ENCODE results near the gene ITGAV. TPM values are rescaled to one million over a fixed set of nuclear protein-coding genes. Genes with fewer than 3 reads are reported as not detected.

The ITGAV gene
- total RNA-seq, 1 experiment from 2014 or later = 26.9 TPM

DNA sequence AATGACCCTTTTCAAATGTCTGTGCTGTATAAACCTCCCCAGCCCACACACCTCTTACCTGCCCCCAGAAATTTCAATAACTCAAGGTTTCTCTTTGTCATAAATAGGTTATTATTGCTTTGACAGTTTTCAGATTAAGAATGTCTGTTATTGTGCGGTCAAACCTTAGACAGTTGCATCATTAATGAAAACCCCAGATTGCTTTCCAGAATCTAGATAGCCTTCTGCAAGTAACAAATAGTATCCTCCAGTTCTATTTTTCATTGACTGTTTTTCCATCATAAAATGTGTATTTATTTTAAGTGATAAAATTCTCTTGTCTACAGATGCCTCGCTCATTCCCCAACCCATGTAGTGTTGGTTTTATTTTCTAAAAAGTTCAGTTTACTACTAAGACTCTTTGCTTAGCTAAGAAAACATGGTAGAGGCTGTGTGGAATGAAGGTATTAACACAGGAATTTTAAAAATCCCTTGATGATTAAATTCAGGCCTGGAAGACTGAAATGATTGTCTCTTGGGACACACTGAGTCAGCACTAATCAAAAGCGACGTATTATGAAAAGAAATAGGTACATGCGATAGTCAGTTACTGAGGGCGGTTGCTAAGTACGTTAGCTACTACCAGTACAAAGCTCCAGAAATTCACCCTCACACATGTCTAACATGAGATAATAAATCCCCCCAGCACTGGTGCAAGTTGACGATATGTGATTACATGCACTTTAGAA is 38.4 kb upstream of the ITGAV start:
- Histone ChIP-seq H4K5ac (ENCODE audit: insufficient read length, low read depth, low read length) (no peak overlapping the region), H3K23ac (ENCODE audit: insufficient read length, low read depth, low read length) (no peak overlapping the region), H4K8ac (replicated peaks; ENCODE audit: insufficient read length, low read depth, low read length) (no peak overlapping the region), H3K27ac (ENCODE audit: insufficient read length, low read depth, low read length) (no peak overlapping the region), H3K4me2 (ENCODE audit: insufficient read depth, insufficient read length, low read length) (no peak overlapping the region), H3K4ac (ENCODE audit: low read depth, low read length) (no peak overlapping the region), H2BK12ac (ENCODE audit: insufficient read length, low read depth, low read length) (no peak overlapping the region), H2BK20ac (ENCODE audit: low read depth, low read length, poor library complexity, severe bottlenecking) (no peak overlapping the region), H2BK120ac (ENCODE audit: low read depth, low read length, poor library complexity, severe bottlenecking) (no peak overlapping the region), H3K14ac (ENCODE audit: insufficient read depth, low read length) (no peak overlapping the region), H3K18ac (ENCODE audit: insufficient read length, low read depth, low read length) (no peak overlapping the region), H4K20me1 (ENCODE audit: control insufficient read depth, insufficient read depth, insufficient read length) (no peaks in the 10 kb centered on the region), H2BK15ac (ENCODE audit: low read depth, low read length) (no peak overlapping the region), H3K9ac (ENCODE audit: extremely low read depth, insufficient read length, low read length) (no peak overlapping the region), H3K56ac (ENCODE audit: insufficient read length, low read depth, low read length) (no peak overlapping the region), H3K27me3 (ENCODE audit: insufficient read depth, low read length) (no peaks in the 10 kb centered on the region), H3K23me2 (ENCODE audit: insufficient read length, low read depth, low read length, poor library complexity, severe bottlenecking) (no peaks in the 10 kb centered on the region), H3K4me1 (ENCODE audit: insufficient read depth, low read length) (no peaks in the 10 kb centered on the region), H3K9me3 (ENCODE audit: control insufficient read depth, low read depth, low read length) (no peaks in the 10 kb centered on the region), H2BK5ac (ENCODE audit: insufficient read length, low read length) (no peak overlapping the region), H3K79me1 (ENCODE audit: insufficient read depth, low read depth, low read length, poor library complexity, severe bottlenecking) (no peaks in the 10 kb centered on the region), H2AK5ac (ENCODE audit: insufficient read length, low read length) (no peak overlapping the region), H4K91ac (ENCODE audit: insufficient read length, low read depth, low read length) (no peak overlapping the region), H2AFZ (ENCODE audit: low read length) (no peak overlapping the region), H3K79me2 (ENCODE audit: insufficient read depth, low read length) (no peaks in the 10 kb centered on the region), H3T11ph (ENCODE audit: low read length) (no peak overlapping the region)
- Mint-ChIP-seq H3K4me1 (no peaks in the 10 kb centered on the region), H3K27me3 (ENCODE audit: low read depth) (no peaks in the 10 kb centered on the region), H3K9me3 (no peaks in the 10 kb centered on the region), H3K4me3 (no peak overlapping the region), H3K27ac (no peak overlapping the region), H3K36me3 (ENCODE audit: insufficient read depth in 1 of 3, low read depth in 3 of 3) (no peaks in the 10 kb centered on the region)
- DNase-seq = no peak
- WGBS (ENCODE audit: extremely low coverage, insufficient read length, low lambda C conversion rate) = no CpG with 5 or more reads among the region's 8 CpGs
- TF ChIP-seq CTCF (conservative IDR thresholded peaks at IDR 0.05) = no peak
